ENCODE results near the gene SNX6. TPM values are rescaled to one million over a fixed set of nuclear protein-coding genes. Genes with fewer than 3 reads are reported as not detected.
A peak's percentile ranks its signal among the peaks of the same experiment; 100 is the strongest.

The SNX6 gene
- total and polyA plus RNA-seq, 10 of the 15 experiments (the other 5 are each of a cell fraction or from before 2014, with no cell fraction given): 34.4 to 107 (median 71.7) TPM

GRCh38 chr14:34554540-34555250, 75.3 kb downstream of the SNX6 start:
- Histone ChIP-seq H3K4me2 (ENCODE audit: control insufficient read depth, insufficient read depth) (peak overlapping the region; percentile 41), H2AFZ (ENCODE audit: control insufficient read depth, low read depth, low read length) (no peak overlapping the region), H3K27me3 (replicated peaks in 1 of 2; ENCODE audit: control insufficient read depth in 2 of 2, insufficient read depth in 2 of 2, low read length in 1 of 2) (no peaks in the 10 kb centered on the region), H3K79me2 (ENCODE audit: control insufficient read depth, insufficient read depth, low read length) (no peaks in the 10 kb centered on the region), H3K27ac (ENCODE audit: control insufficient read depth, insufficient read depth) (no peak overlapping the region), H3K9ac (ENCODE audit: control insufficient read depth, insufficient read depth, low read length) (no peak overlapping the region), H3K9me3 (replicated peaks; ENCODE audit: control insufficient read depth, insufficient read depth, low read length) (no peaks in the 10 kb centered on the region), H3K4me3 (no peak overlapping the region), H3K4me1 (ENCODE audit: control insufficient read depth, insufficient read depth, low read length) (no peaks in the 10 kb centered on the region), H4K20me1 (ENCODE audit: control insufficient read depth, insufficient read depth) (no peaks in the 10 kb centered on the region), H3K36me3 (ENCODE audit: control insufficient read depth in 2 of 2, insufficient read depth in 2 of 2, low read length in 1 of 2) (no peaks in the 10 kb centered on the region)
- no peak for FAIRE-seq
- in situ Hi-C loops (cut with MboI): no loop called here
- ChIA-PET CTCF (interaction anchor here (0.5 to 1.3 kb wide), 3 partner anchors 33 to 230 kb away, joined by 3 to 5 read pairs (median 3); no protein-coding TSS in a partner anchor), RAD21 (ENCODE audit: unreplicated experiment) (interaction anchor here (1.4 kb wide), 1 partner anchor 223 kb away, joined by 6 read pairs; no protein-coding TSS in a partner anchor), POLR2A (interaction anchor here (0.8 kb wide), 1 partner anchor 157 kb away, joined by 3 read pairs; no protein-coding TSS in a partner anchor), SMC1A (ENCODE audit: uncharacterized antibody, unreplicated experiment) (interaction anchor here (1.0 to 1.3 kb wide), 2 partner anchors 223 to 232 kb away, joined by 3 to 9 read pairs; no protein-coding TSS in a partner anchor)
- WGBS (ENCODE audit: insufficient coverage, insufficient replicate concordance, low lambda C conversion rate, missing lambda C conversion rate): 65% methylated on average over 9 of the region's 9 CpGs
- DNase-seq (ENCODE audit: low read depth, low spot score): no peak
- intact Hi-C loops (cut with micrococcal nuclease; ENCODE audit: unreplicated experiment): no loop called here
- TSS peak; percentile 74 for BruUV-seq (replicated peaks)
- no peak for ATAC-seq
- TF ChIP-seq POLR2A (IDR thresholded peaks at IDR 0.05; ENCODE audit: low read depth, low read length) (peak; percentile 34; the same call in 1 of the 2 replicates), ZBTB11 (CRISPR knock-in tag; IDR thresholded peaks at IDR 0.05) (peak; percentile 38; the same call in 1 of the 2 replicates), CEBPB (IDR thresholded peaks at IDR 0.05; ENCODE audit: borderline replicate concordance in 1 of 2, low read depth in 2 of 2, low read length in 2 of 2) (no peak), PKNOX1 (IDR thresholded peaks at IDR 0.05) (peak; percentile 5; the same call in 1 of the 2 replicates), ATF7 (IDR thresholded peaks at IDR 0.05; ENCODE audit: low read depth) (0 out of 2 replicates have a peak, but pooled peaks have one; percentile 12), ATF2 (IDR thresholded peaks at IDR 0.05; ENCODE audit: low read length) (no peak), MLLT1 (IDR thresholded peaks at IDR 0.05) (0 out of 2 replicates have a peak, but pooled peaks have one; percentile 42), FOXK2 (IDR thresholded peaks at IDR 0.05) (peak; percentile 37; the same call in 1 of the 2 replicates)
